Stimulated activated CD8-positive, alpha-beta memory T cell treated with anti-CD3 and anti-CD28 coated beads, Interleukin-4, amount 100 ng/mL, for 48 hours (primary cell): ENCODE results near the gene CCDC54.

Experiments
- DNase-seq: peaks from one replicate; pipeline ENCODE4 v3.0.0-alpha.2; 2020

Gene CCDC54

DNA sequence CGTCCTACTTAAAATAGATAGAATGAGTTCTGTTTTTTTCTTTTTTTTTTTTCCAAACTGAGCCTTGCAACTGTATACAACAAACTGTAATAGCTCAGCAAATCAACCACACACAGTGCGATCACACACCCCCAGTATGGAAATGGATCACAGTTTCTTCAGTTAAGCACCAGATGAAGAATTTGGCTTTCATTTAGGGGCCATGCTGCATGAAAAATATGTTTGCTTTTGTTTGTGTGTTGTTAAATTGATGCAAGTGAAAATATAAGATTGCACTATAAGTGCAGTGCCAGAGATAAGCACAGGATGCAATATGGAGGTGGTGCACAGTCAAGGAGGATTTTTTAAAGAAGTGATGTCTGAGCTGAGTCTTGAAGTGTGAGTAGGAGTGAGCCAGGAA is 17.8 kb downstream of the CCDC54 start:
- no peak for DNase-seq

DNA sequence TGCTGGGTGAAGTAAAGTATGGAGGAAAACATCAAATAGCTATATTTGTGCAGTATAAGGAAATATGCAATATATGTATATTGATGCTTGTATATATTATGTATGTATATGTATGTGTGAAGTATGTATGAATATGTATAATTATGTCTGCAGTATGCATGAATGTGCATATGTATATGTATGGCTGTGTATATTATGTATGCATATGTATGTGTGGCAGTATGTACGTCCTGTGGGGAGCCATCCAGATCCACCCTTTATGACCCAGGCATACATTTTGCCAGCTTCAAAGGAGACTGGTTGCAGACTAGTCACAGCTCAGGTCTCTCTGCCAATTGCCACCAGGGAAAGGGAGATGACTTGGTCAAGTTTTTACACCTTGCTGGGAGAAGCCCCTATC is 24.1 kb downstream of the CCDC54 start:
- DNase-seq = no peak

GRCh38 chr3:107402214-107402613 is 25.0 kb downstream of the CCDC54 start:
- DNase-seq = no peak

- DNase-seq = no peak
Measured at GRCh38 chr3:107404727-107405469, 27.7 kb downstream of the CCDC54 start.

- no peak for DNase-seq
Measured at GRCh38 chr3:107407355-107407754, 30.1 kb downstream of the CCDC54 start.

- DNase-seq = no peak
Measured at GRCh38 chr3:107408513-107408912, 31.3 kb downstream of the CCDC54 start.

DNA sequence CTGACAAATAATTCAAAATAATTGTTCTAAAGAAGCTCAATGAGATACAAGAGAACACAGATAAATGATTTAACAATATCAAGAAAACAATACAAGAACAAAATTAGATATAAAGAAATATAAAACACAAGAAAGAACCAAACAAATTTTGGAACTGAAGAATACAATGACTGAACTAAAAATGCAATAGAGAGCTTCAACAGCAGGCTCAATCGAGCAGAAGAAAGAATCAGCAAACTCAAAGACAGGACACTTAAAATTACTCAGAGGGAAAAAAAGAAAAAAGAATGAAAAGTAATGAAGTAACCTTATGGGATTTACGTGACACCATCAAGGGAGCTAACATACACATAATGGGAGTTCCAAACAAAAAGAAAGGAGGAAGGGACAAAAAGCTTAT is 32.1 kb downstream of the CCDC54 start:
- DNase-seq = no peak

DNA sequence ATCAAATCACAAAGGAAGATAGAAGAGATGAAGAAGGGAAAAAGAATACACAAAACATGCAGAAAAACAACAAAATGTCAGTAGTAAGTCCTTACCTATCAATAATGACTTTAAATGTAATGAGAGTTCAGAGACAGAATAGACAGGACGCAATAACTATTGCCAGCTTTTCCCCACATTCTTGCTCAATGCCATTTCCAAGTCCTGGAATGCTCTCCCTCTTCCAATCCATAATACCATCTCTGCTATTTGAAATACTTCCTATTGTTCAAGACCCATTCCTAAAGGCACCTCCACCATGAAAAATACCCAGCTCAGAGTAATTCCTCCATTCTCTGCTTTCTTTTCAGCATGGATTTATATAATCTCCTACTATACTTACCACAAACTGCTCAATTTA is 33.4 kb downstream of the CCDC54 start:
- DNase-seq = no peak

DNA sequence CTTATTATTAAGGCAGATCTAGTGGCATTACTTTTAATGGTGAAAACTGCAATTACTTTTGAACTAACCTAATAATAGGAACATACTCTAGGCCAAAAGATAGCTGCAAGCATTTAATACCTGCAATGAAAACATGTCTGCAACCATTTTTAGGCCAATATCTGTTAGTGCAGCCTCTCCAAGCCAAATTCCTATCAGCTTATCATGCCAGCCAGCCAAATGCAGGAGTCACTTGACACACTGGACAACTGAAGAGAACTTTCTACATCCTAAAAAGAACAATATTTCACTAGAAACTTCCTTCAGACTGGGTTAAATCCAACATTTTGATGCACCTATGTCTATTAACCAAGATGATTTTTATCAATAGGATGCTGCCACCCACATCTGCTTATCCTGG is 33.8 kb downstream of the CCDC54 start:
- no peak for DNase-seq

DNA sequence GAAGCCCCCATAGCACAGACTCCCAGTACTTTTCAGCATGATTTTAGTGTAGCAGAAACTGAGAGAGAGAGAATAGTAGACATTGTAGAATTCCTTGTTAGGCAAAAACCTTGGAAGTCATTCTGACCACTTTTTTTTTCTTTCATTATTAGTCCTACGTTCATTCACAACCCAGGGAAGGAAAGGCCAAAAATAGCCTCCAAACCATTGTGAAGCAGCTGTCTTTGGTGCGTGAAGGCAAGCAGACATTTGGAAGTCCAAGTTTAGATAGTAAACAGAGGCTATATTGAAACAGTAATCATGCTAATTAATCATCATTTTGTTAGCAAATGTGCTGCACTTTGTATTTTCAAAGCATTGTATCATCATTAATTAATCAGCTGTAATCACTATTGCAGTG is 34.5 kb downstream of the CCDC54 start:
- DNase-seq = no peak

- DNase-seq = no peak
Measured at GRCh38 chr3:107412376-107412775, 35.1 kb downstream of the CCDC54 start.

GRCh38 chr3:107413264-107413663 is 36.0 kb downstream of the CCDC54 start:
- no peak for DNase-seq

DNA sequence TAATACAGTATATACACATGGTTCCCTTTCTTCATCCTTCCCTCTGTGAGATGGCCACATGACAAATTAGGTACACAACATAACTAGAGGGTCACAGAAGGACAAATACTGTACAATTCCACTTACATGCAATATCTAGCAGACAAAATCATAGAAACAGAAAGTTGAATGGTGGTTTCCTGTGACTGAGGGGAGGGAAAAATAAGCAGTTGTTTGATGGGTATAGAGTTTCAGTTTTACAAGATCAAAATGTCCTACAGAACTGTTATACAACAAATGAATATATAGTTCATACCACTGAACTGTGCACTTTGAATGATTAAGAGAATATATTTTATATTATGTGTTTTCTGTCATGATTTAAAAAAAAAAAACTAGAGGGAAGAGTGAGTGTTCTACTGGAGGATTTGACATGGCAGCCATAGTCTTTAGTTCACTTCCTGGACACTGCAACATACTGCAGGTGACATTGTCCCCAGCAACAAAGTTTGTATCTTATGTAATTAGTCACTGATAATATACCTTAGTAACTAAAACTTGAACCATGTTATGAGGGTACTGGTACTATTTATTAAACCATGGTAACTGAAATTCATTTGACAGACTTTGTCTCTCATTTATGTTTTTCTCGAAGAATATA is 37.2 kb downstream of the CCDC54 start:
- DNase-seq = no peak

DNA sequence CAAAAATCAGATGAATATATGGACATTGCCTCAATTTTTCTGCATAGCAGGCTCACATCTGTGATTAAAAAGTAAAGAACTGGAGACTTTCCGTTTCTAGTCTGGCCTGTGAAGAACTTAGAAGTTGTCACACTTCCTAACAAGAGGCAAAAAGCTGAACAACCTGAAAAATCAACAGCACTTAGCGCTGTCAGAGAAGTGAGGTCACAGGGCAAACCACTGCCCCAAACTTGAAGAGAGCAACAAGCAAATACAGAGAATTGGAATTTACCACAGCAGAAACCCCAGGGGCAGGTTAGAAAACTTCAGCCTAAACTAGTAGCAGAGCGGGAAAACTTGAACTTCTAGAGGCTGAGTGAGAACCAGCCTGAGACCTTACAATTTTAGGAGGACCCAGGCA is 38.9 kb downstream of the CCDC54 start:
- no peak for DNase-seq

DNA sequence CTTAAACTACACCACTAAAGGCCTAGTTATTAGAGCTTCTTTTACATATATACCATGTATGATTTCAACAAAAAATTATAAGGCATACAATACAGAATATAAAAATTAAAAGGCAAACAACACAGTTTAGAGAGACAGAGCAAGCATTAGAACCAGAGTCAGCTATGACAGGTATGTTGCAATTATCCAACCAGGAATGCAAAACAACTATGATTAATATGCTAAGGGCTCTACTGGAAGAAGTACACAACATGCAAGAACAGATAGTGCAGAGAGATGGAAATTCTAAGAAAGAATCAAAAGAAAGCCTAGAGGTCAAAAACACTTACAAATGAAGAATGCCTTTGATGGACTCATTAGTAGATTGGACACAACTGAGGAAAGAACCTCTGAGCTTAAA is 39.6 kb downstream of the CCDC54 start:
- no peak for DNase-seq

- DNase-seq = no peak
Measured at GRCh38 chr3:107421170-107421792, 44.0 kb downstream of the CCDC54 start.

DNA sequence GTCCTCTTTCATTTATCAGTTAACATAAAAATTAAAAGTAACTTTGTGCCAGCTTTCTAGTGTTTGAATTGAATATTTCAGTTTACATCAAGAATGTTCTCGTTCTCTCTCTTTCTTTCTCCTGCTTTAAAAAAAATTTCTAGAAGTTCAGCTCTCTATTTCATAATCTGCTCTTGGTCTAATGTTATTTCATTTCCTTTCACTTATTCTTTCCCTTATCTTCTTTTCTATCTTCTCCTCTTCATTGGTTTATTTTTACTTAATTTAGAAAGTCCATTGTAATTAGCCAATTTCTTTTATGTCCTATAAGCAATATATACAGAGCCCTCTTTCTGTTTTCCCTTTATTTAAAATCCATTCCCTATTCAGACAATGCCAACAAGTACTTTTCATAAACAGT is 44.6 kb downstream of the CCDC54 start:
- no peak for DNase-seq

GRCh38 chr3:107425033-107425432 is 47.8 kb downstream of the CCDC54 start:
- no peak for DNase-seq

GRCh38 chr3:107426223-107426622 is 49.0 kb downstream of the CCDC54 start:
- DNase-seq = no peak
